Adrenal gland (tissue), 5 donors: ENCODE measurements around the gene SMIM28.

Experiments used
- POLR2A ChIP-seq, 2 donors: fragments of 450-650 bp; IDR thresholded peaks; one replicate each; pipeline ENCODE4 v1.6.1; 2017; ENCODE audit warnings: antibody characterized with exemption in 2 of 2, mild to moderate bottlenecking in 2 of 2, moderate library complexity in 1 of 2
- TF ChIP-seq, protein P1 (sequence below), 6 experiments: fragments of 450-650 bp in 4 of 6; fragments of 200-600 bp in 2 of 6; sonication (generic) in 1 of 6; IDR thresholded peaks; 1 replicate in 5 of 6; 2 replicates in 1 of 6; pipeline versions ENCODE4 v1.5.1 to v1.8.0; 2016 to 2021; ENCODE audit warnings: antibody characterized with exemption in 6 of 6, mild to moderate bottlenecking in 2 of 6, moderate library complexity in 1 of 6
- donor health status: DM: no; HTN: no; CAD: no.

DNA sequence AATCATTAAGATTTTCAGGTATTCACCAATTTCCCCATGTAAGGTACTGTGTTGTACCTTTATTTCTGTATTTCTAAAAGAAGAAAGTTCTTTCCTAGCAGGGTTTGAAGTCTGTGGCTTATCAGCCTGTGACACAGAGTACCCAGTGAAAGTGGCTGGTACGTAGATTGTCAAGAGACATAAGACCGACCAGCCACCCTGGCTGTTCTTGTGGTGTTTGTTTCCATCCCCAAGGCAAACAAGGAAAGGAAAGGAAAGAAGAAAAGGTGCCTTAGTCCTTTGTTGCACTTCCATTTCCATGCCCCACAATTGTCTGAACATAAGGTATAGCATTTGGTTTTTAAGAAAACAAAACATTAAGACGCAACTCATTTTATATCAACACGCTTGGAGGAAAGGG, 40.6 kb upstream of the SMIM28 start:
- TF ChIP-seq, protein P1, sequence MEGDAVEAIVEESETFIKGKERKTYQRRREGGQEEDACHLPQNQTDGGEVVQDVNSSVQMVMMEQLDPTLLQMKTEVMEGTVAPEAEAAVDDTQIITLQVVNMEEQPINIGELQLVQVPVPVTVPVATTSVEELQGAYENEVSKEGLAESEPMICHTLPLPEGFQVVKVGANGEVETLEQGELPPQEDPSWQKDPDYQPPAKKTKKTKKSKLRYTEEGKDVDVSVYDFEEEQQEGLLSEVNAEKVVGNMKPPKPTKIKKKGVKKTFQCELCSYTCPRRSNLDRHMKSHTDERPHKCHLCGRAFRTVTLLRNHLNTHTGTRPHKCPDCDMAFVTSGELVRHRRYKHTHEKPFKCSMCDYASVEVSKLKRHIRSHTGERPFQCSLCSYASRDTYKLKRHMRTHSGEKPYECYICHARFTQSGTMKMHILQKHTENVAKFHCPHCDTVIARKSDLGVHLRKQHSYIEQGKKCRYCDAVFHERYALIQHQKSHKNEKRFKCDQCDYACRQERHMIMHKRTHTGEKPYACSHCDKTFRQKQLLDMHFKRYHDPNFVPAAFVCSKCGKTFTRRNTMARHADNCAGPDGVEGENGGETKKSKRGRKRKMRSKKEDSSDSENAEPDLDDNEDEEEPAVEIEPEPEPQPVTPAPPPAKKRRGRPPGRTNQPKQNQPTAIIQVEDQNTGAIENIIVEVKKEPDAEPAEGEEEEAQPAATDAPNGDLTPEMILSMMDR (IDR thresholded peaks at IDR 0.05) = no peak
- no peak for TF ChIP-seq POLR2A (IDR thresholded peaks at IDR 0.05)
